Fibroblast of upper back skin (primary cell): ENCODE results near the gene STK38.

Source experiments
- DNase-seq: peaks from one replicate; pipeline ENCODE4 v3.0.0-alpha.2; 2013

Gene STK38

DNA sequence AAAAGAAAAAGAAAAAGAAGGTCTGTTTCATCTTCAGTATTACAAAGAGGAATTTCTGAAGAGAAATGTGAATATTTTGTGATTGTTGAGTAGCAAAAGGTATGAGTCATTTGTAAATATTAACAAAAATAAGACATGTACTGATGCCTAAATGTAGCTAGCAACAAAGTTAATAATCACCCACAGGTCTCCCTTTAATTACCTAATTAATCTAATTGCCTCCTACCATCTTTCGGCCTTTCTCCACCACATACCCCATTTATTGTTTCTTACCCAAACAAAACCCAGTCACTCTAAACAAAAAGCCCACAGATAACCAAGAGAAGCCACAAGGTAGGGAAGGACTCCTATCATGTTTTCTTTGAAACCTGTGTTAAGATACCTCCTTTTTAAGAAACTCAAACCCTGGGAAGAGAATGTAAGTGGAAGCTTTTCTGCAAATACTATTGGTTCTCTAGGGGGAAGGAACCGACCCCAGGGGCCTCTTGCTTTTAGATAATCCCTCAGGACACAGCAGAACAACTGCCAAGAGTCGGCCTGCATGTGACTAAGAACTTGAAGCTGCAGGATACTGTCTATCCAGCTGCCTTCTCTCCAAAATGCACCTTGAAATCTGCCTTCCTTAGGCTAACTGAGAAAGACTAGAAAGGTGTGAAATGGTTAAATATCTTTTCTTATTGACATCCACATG, 16.1 kb upstream of the STK38 start:
- DNase-seq = peak; percentile 30

DNA sequence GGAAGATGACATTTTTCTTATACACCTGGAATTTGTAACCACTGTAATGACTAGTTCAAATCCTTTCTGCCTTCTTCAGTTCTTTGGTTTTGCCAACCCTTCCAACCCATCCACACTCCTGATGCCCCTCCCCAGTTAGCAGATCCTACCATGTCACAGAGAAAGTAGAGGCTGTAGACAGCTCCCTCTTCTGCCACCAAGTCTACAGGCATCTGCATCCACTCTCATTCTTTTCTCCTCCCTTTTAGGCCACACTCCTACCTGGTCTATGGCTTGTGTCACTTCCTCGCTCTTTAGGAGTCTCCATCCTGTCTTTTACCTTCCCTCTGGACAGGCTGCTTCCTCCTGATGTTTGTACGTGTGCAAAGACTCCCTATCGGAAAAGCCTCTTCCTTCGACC, 13.5 kb upstream of the STK38 start:
- DNase-seq = no peak

DNA sequence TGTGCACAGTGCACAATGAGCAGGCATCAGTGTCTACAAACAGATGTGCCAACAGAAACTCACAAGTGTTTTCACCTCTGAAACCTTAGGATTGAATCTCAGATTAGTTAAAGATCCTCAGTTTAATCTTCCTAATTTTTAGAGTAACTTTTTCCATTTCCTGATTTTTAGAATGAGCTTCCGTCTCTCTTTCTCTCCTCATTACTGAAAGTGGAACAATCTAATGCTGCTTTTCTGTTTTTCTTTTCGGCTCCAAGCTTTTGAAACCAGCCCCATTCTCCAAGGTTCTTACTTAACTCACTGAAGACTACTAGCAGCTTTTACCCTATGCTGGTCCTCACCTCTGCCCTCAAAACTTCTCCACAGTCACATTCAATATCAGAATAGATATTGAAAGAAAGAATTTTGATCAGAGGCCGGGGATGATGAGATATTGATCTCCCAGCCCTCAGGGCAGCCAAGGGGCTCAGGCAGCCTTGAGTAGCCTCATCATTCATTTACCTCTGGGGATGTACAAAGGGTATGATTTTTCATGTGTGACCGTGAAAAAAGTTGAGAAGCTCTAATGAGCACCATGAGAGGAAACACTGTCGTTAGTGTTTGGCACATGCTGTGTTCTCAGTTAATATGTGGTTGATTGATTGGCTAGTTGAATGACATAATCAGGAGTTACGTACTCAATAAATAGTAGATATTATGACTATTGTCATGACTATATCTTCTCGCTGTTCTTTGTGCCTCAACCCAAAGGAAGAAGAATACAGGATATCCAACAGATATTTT, 11.9 kb upstream of the STK38 start:
- no peak for DNase-seq

DNA sequence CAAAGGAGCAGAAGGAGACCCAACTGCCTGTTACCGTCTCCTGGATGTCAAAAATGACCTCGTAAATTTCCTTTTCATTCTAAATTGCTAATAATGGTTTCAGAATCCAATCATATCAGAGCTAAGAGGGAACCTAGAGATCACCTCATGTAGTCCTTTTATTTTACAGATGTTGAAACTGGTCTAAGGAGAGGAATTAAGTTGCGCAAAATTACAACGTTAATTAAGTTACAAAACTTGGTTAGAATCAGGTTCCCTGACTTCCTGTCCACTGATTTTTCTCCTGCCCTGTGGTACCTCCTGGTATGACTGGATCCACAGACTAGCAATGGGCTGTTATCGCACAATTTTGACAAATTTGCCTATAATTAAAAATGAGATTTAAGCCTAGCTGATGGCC, 9.0 kb upstream of the STK38 start:
- DNase-seq = no peak

DNA sequence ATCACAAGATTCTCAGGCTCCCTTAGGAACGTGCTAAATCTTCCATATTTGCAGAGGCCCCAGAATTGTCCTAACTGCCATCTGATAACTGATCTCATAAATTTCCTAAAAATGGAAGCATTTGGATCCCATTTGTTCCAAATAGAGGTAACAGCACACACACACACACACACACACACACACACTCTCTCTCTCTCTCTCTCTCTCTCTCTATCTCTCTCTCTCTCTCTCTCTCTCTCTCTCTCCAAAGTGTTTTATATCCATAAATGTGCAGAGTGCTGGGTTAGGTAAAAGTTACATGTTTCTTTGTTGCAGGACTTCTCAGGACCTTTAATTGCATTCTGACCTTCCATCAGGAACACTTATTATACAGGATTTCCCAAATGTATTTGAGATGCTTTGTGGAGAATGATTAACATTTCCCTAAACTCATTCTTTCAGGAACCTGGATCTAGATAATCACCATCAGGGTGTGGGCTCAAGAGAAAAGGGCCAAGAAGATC, 8.5 kb upstream of the STK38 start:
- no peak for DNase-seq

DNA sequence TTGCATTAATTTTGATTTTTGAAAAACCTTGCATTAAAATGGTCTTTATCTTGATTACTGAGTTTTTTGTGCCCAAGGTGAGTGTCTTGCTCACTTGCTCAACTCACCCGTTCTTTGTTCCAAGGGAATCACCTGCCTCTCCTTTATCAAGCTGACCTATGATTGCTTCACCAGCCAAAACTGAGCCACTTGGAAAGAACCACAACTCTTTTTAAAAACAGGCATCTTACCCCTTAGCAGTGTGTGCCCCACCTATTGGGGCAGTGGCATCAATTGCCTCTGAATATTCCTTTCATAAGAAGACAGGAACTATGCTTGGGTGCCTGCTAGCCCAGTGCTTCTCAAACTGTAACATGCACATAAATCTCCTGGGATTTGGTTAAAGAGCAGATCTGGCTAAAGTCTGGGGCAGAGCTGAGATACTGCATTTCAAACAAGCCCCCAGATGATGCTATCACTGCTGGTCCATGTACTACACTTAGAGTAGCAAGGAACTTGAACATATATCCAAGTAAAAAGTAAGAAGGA, 3.3 kb upstream of the STK38 start:
- DNase-seq = no peak

DNA sequence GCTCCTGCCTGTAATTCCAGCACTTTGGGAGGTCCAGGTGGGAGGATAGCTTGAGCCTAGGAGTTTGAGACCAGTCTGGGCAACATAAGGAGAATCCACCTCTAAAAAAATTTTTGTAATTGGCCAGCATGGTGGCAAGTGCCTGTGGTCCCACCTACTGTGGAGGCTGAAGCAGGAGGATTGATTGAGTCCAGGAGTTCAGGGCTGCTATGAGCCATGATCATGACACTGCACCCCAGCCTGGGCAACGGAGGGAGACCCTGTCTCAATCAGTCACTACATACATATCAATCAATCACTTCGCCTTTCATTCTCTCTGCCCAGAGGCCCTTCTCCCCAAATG, 1.1 kb upstream of the STK38 start:
- no peak for DNase-seq

DNA sequence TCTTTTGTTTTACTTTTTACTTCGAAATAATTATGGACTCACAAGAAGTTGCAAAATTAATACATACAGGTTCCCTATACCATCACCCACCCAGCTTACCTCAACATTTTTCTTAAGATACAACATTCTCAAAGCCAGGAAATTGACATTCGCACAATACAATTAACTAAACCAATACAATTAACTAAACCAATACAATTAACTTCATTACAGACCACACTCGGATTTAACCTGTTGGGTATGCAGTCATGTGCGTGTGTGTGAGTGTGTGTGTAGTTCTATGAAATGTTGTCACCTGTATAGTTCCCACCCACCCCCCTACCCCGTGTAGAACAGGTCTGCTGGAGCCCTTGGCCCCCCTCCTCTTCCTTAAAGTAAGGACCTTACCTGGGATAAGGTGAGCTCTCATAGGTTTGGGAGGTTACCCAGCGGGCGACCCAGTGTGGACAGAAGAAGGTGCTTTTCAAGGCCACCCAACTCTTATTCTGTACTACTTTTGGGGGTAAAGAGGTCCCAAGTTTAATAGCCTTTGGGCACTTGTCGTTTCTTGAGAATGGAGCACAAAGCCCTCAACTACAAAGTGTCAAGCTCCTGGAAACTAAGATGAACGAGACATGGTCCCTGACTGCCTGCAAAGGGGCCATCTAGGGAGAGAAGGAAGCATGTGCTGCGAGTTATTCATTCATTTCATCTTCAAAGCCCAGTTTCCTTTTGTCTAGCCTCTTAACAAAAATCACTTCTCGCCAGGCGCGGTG, 544 bp upstream of the STK38 start:
- no peak for DNase-seq

DNA sequence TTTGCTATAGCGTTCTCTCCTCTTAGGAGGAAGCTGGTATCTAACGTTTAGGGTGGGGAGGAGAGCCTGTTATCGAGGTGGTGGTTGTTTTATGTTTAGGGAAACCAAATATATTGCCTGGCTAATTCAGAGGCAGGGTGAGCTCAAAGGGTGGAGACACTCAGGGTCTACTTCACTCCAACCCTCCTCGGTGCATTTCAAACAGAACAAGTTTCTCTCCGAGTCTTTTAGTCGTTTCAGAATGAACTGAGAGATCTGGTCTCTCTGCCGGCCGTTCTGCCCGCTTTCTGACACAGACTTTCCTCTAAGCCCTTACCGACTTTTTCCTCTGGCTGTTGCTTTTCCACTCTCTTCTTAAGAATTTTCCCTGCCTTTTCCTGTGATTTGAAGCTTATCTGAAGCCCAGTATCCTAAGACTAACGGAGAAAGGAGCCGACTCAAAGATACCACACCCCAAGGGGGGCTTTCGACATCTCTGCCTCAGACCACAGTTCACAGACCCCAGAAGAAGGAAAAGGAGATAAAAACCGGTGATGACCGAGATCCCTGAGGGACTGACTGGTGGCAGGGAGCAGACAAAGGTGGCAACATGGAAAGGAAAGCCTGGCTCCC, 865 bp downstream of the STK38 start:
- no peak for DNase-seq

DNA sequence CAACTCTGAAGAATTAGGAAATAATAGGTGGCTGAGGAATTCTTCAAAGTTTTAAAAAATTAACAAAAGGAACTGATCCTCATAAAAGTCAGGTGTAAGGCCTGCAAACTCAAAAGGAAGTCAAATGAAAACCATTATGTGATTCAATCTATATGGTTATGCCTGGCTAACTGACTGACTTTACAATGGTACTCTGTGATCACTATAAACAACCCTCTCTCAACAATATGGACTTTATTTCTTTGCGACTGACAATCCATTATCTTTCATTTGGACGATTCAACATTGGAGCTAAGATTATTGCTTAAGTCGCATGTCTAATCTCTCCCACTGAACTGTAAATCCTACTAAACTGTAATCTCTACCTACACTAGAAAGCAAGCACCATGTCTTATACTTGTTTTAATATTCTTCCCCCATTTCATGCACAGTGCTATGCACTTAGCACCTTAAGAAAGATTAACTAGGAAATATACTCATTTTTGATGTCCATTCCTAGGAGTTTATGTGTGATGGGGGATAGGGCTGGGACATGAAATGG, 1.4 kb downstream of the STK38 start:
- no peak for DNase-seq

DNA sequence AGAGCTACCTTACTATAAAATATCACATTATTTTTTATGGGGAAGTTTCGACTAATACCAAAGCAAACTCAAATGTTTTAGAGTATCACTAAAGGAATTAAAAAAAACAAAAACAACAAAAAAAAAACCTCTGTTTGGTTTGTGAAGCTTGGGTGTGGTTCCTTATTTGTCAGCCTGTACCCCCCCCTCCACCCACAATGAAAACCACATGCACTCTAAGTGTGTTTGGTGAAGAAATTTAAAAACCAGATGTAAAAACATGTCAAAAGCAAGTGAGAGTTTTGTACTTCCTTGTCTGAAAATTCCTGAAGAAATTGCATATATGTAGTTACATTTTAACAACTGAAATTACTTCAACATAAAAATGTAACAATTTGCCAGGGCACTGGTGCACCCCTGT, 3.1 kb downstream of the STK38 start:
- DNase-seq = peak; percentile 15

DNA sequence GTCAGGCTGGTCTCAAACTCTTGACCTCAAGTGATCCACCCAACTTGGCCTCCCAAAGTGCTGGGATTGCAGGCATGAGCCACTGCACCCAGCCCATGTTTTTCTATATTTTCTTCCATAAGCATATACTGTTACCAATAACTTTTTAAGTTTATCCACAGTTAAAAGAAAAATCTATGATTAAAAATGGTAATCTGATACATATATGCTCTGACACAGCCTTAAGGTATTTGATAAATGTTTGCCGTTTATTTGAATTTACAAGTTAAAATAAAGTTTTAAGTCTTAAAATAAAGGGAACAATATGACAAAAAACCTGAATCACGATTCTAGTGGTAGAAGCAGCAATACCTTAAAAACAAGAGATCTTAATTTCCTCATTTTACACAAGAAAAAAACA, 5.2 kb downstream of the STK38 start:
- no peak for DNase-seq

DNA sequence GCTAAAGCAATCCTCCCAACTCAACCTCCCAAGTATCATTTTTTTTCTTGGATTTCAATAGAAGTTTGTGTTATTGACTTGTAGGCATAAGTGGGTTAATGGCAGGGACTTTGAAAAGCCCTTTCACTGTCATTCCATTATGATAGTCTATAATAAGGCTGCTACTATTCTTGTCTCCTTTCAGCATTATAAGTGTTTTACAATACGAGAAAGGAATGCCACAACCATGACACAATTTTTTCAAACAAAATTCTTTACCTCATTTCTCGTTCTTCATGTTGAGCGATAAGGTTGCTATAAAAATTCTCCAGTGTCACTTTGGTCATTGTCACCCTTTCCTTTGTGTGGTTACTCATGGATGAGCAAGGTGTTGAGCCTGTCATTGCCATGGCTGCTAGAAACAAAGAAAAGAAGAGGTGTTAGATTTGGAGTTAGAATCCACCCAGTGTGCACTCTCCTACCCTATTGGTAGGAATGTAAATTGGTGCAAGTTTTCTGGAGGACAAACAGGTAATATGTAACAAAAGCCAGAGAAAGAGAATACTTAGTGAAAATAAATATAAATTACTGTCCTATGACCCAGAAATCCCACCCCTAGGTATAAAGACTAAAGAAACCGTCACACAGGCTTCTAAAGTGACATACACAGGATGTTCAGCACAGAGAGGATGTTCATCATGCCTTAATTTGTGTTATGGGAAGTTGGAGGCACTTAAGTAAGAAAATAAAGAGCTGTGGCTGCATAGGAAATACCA, 7.3 kb downstream of the STK38 start:
- no peak for DNase-seq

DNA sequence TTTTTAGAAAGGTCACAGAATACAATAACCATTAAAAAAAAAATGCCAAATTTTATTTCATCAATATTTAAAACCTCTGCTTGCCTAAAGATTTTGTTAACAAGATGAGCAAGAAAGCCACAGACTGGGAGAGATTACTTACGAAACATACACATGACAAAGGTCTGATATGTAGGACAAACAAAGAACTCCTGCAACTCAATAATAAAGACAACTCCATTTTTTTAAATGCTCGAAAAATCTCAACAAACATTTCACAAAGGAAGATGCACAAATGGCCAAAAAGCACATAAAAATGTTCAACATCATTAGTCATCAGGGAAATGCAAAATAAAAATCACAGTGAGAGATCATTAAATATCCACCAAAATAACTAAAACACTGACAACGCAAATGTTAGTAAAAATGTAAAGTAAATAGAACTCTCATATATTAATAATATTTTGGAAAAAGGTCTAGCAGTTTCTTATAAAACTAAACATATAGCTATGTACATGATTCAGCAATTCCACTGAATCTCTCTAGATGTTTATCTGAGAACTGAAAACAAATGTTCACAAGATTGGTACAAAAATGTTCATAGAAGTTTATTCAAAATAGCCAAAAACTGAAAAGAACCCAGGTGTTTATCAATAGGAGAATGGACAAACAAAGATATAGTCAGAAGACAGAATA, 10.3 kb downstream of the STK38 start:
- DNase-seq = no peak

DNA sequence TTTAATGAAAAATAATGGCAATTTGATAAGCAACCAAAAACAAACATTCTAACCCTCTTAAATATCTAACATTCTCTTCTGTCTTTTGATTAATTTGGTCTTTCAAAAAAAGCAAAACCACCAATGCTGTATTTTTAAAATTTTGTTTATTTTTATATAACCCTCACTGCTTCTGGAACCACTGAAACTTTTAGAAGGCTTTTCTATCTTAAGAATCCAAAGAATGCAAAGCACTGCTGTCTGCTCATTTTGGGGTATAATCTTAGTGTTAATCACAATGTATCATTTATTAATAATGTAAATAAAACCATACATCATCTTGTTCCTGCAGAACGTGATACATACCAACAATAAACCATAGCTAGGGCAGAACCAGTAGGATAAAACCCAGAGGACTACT, 14.0 kb downstream of the STK38 start:
- no peak for DNase-seq

DNA sequence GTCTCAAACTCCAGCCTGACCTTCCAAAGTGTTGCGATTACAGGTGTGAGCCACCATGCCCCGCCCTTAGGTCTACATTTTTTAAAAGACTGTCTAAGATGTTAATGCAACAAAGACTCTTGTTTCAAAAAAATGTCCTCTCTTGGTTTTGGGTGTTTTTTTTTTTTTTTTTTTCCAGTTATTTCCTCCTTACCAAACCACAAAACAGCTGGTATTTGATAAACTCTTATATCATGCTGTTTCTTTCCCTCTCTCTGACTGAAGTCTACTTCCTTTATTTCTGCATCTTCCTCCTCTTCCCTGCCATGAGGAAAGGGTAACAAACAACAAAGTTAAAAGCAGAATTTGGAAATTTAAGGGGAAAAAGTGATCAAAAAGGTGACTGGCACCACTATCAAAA, 21.2 kb downstream of the STK38 start:
- no peak for DNase-seq

DNA sequence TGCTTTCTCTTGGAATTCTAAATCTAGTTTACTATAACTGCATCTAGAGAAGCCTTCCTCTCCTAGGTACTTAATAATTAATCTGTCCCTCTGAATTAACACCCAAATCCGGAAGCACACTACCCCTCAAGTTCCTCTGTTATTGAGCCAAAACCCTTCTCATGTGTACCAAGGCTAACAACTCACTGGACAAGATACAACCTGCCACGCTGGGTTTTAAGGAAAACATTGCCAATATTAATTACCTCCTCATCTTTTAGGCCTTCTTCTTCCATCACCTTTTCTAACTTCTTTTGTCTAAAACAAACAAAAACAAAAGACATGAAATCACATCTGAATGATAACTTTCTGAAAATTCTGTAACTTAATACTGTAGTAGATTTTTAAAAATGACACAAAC, 21.9 kb downstream of the STK38 start:
- no peak for DNase-seq

DNA sequence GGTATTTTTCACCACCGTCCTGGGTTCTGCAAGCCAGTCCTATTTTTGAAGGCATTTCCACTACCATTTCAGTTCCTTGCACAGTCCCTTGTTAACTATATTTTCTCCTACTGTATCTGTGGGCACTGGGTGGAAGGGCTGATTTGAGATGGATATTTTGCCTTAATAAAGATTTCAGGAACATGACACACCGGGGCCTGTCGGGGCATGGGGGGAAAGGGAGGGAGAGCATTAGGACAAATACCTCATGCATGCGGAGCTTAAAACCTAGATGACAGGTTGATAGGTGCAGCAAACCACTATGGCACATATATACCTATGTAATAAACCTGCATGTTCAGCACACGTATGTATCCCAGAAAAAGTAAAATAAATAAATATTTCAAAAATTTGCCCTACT, 22.4 kb downstream of the STK38 start:
- no peak for DNase-seq

DNA sequence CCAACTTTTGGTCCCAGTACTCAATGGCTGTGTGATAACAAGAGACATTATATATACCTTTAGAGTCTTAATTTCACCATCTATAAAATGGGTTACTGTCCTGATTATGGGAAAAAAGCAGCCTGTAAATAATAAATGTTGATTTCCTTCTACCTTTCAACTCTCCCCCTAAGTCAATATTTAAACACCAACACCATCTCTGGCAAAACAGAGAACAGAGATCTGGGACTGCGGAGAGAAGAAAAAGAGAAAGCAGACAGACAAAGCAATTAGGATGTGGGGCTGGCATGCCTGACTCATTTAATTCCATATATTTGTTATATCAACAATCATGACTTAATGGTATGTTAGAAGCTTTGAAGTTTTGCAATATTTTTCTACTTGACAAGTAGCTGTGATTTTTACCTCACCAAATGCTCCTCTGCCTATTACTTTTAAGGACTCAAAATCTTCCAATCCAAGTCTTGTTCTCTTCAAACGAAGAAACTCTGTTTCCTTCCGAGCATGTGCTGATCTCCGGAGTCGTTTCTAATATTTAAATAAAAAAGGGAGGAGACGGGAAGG, 23.3 kb downstream of the STK38 start:
- no peak for DNase-seq

DNA sequence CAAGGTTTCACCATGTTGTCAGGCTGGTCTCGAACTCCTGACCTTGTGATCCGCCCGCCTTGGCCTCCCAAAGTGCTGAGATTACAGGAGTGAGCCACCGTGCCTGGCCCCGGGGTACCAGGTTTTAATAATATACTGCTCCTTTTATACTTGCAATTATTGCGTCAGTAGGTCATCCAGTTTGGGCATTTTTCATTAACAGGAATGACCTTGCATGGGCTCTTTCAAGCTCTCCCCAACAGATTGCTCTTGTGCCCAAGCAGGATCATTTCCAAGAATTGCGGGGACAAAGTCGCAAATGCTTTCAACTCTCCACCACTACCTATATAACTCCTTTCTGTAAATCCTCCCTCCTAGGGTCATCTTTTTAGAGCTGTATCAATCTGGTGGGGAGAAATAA, 23.8 kb downstream of the STK38 start:
- no peak for DNase-seq

DNA sequence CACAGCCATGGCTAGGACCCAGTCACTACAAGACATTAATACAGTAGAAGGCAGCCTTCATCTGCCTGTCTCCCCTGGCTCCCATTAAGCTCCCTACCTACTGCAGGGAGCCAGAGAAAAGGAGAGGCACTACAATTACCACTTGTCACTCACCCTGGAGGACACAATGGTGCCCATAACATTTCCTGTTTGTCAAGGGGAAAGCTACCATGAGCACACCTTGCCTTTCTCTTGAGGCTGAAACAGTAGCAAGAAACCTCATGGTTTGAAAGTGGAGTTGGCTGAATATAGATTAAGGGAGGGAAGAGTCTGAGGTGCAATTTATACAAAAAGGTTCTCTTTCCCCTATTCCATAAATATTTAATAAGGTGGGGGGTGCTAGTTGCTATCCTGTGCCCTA, 27.9 kb downstream of the STK38 start:
- DNase-seq = no peak
